GM18873 (cell line): Measurements from ENCODE around the gene SYNE3.

Experiments used
- ATAC-seq: cut with Tn5 transposase; IDR thresholded peaks from one replicate; pipeline ENCODE4 v1.9.1; 2021; ENCODE audit warnings: mild to moderate bottlenecking, moderate library complexity, moderate number of reproducible peaks; ENCODE audit not compliant: unreplicated experiment, low FRiP score

SYNE3 gene

GRCh38 chr14:95477411-95478269 lies 38.8 kb downstream of the SYNE3 start:
- ATAC-seq: no peak

- ATAC-seq: no peak
These were observed 39.7 kb downstream of the SYNE3 start for GRCh38 chr14:95476747-95477146.

- ATAC-seq: no peak
These were observed 40.8 kb downstream of the SYNE3 start for GRCh38 chr14:95475540-95476240.

GRCh38 chr14:95474941-95475340 lies 41.5 kb downstream of the SYNE3 start:
- no peak for ATAC-seq

- ATAC-seq: no peak
These were observed 42.0 kb downstream of the SYNE3 start for GRCh38 chr14:95474486-95474885.

GRCh38 chr14:95472819-95473251 lies 43.6 kb downstream of the SYNE3 start:
- ATAC-seq: no peak

GRCh38 chr14:95471476-95471875 lies 45.0 kb downstream of the SYNE3 start:
- ATAC-seq: no peak

GRCh38 chr14:95471016-95471415 lies 45.4 kb downstream of the SYNE3 start:
- no peak for ATAC-seq

- ATAC-seq: no peak
These were observed 47.3 kb downstream of the SYNE3 start for GRCh38 chr14:95469134-95469481.

- no peak for ATAC-seq
These were observed 47.9 kb downstream of the SYNE3 start for GRCh38 chr14:95468448-95469133.

- ATAC-seq: no peak
These were observed 48.8 kb downstream of the SYNE3 start for GRCh38 chr14:95467657-95468056.

GRCh38 chr14:95467232-95467631 lies 49.2 kb downstream of the SYNE3 start:
- ATAC-seq: no peak
